H9 (cell line): ENCODE measurements around the gene FAM53C. TPM values are rescaled to one million over a fixed set of nuclear protein-coding genes. Genes with fewer than 3 reads are reported as not detected.

ENCODE experiments used
- DNase-seq: peaks from one replicate; pipeline ENCODE4 v3.0.0-alpha.2; 2017
- H2AFZ ChIP-seq: one replicate; pipeline ENCODE4 v1.6.1; 2013; ENCODE audit warnings: mild to moderate bottlenecking, low read length, control low read depth, moderate library complexity
- H2AK5ac ChIP-seq: 2 replicates; pipeline ENCODE4 v1.6.1; 2013; ENCODE audit warnings: low read length, control low read depth, mixed read lengths; ENCODE audit not compliant: insufficient read length
- H2BK120ac ChIP-seq: one replicate; pipeline ENCODE4 v1.6.1; 2013; ENCODE audit warnings: low read depth, mild to moderate bottlenecking, low read length, control low read depth, inconsistent platforms; ENCODE audit not compliant: poor library complexity, severe bottlenecking
- H2BK12ac ChIP-seq: 2 replicates; pipeline ENCODE4 v1.6.1; 2013; ENCODE audit warnings: low read length, control low read depth, mixed read lengths, low read depth; ENCODE audit not compliant: insufficient read length
- H2BK15ac ChIP-seq: 2 replicates; pipeline ENCODE4 v1.6.1; 2013; ENCODE audit warnings: low read depth, low read length, control low read depth
- H2BK20ac ChIP-seq: one replicate; pipeline ENCODE4 v1.6.1; 2013; ENCODE audit warnings: low read depth, mild to moderate bottlenecking, low read length, control low read depth, inconsistent platforms; ENCODE audit not compliant: poor library complexity, severe bottlenecking
- H2BK5ac ChIP-seq: 2 replicates; pipeline ENCODE4 v1.6.1; 2013; ENCODE audit warnings: low read length, control low read depth, mixed read lengths; ENCODE audit not compliant: insufficient read length
- H3K14ac ChIP-seq: 2 replicates; pipeline ENCODE4 v1.6.1; 2013; ENCODE audit warnings: low read length, control low read depth; ENCODE audit not compliant: insufficient read depth
- H3K18ac ChIP-seq: 2 replicates; pipeline ENCODE4 v1.6.1; 2013; ENCODE audit warnings: low read depth, mild to moderate bottlenecking, mixed read lengths, low read length, control low read depth; ENCODE audit not compliant: insufficient read length
- H3K23ac ChIP-seq: 2 replicates; pipeline ENCODE4 v1.6.1; 2013; ENCODE audit warnings: low read length, control low read depth, mixed read lengths, low read depth; ENCODE audit not compliant: insufficient read length
- H3K23me2 ChIP-seq: 2 replicates; pipeline ENCODE4 v1.6.1; 2013; ENCODE audit warnings: low read depth, mild to moderate bottlenecking, mixed read lengths, low read length, control low read depth; ENCODE audit not compliant: insufficient read length, poor library complexity, severe bottlenecking
- H3K27ac ChIP-seq: 2 replicates; pipeline ENCODE4 v1.5.1; 2013; ENCODE audit warnings: low read length, control low read depth, mixed read lengths, low read depth; ENCODE audit not compliant: insufficient read length
- H3K27me3 ChIP-seq: 2 replicates; pipeline ENCODE4 v1.6.1; 2013; ENCODE audit warnings: low read length, control low read depth, inconsistent platforms; ENCODE audit not compliant: insufficient read depth
- H3K4ac ChIP-seq: 2 replicates; pipeline ENCODE4 v1.6.1; 2013; ENCODE audit warnings: low read depth, mild to moderate bottlenecking, control low read depth, inconsistent platforms, low read length, moderate library complexity
- H3K4me1 ChIP-seq: 2 replicates; pipeline ENCODE4 v1.6.1; 2013; ENCODE audit warnings: low read length, control low read depth, inconsistent platforms; ENCODE audit not compliant: insufficient read depth
- H3K4me2 ChIP-seq: 2 replicates; pipeline ENCODE4 v1.6.1; 2013; ENCODE audit warnings: low read length, control low read depth, mixed read lengths; ENCODE audit not compliant: insufficient read length, insufficient read depth
- H3K56ac ChIP-seq: 2 replicates; pipeline ENCODE4 v1.6.1; 2013; ENCODE audit warnings: low read depth, mild to moderate bottlenecking, mixed read lengths, low read length, control low read depth; ENCODE audit not compliant: insufficient read length
- H3K79me1 ChIP-seq: 2 replicates; pipeline ENCODE4 v1.6.1; 2013; ENCODE audit warnings: low read depth, mild to moderate bottlenecking, moderate library complexity, low read length, control low read depth, inconsistent platforms; ENCODE audit not compliant: insufficient read depth, poor library complexity, severe bottlenecking
- H3K79me2 ChIP-seq: 2 replicates; pipeline ENCODE4 v1.6.1; 2013; ENCODE audit warnings: low read length, control low read depth, inconsistent platforms; ENCODE audit not compliant: insufficient read depth
- H3K9ac ChIP-seq: 2 replicates; pipeline ENCODE4 v1.6.1; 2013; ENCODE audit warnings: low read length, control low read depth, mixed read lengths; ENCODE audit not compliant: insufficient read length; ENCODE audit errors: extremely low read depth
- H3K9me3 ChIP-seq: one replicate; pipeline ENCODE4 v1.6.1; 2013; ENCODE audit warnings: low read depth, low read length, inconsistent platforms; ENCODE audit not compliant: control insufficient read depth
- H3T11ph ChIP-seq: one replicate; pipeline ENCODE4 v1.6.1; 2013; ENCODE audit warnings: mild to moderate bottlenecking, low read length, control low read depth, inconsistent platforms
- H4K20me1 ChIP-seq: one replicate; pipeline ENCODE4 v1.6.1; 2013; ENCODE audit not compliant: control insufficient read depth, insufficient read length, insufficient read depth
- H4K5ac ChIP-seq: 2 replicates; pipeline ENCODE4 v1.6.1; 2013; ENCODE audit warnings: low read depth, mild to moderate bottlenecking, mixed read lengths, low read length, control low read depth; ENCODE audit not compliant: insufficient read length
- H4K8ac ChIP-seq: replicated peaks from 2 replicates; pipeline ENCODE4 v1.6.1; 2013; ENCODE audit warnings: low read length, control low read depth, mixed read lengths, low read depth; ENCODE audit not compliant: insufficient read length
- H4K91ac ChIP-seq: 2 replicates; pipeline ENCODE4 v1.6.1; 2013; ENCODE audit warnings: low read depth, mild to moderate bottlenecking, moderate library complexity, mixed read lengths, low read length, control low read depth; ENCODE audit not compliant: insufficient read length
- H3K27ac Mint-ChIP-seq, 3 experiments: 2 replicates in 2 of 3; 3 replicates in 1 of 3; pipeline ENCODE4 v1.8.0; 2020 to 2021; ENCODE audit warnings: mixed read lengths in 3 of 3, mild to moderate bottlenecking in 1 of 3, moderate library complexity in 1 of 3
- H3K27me3 Mint-ChIP-seq: 2 replicates; pipeline ENCODE4 v1.8.0; 2021; ENCODE audit warnings: low read depth, mild to moderate bottlenecking, moderate library complexity, mixed read lengths
- H3K36me3 Mint-ChIP-seq, 3 experiments: 2 replicates in 2 of 3; 3 replicates in 1 of 3; pipeline ENCODE4 v1.8.0; 2020 to 2021; ENCODE audit warnings: low read depth in 3 of 3, mixed read lengths in 3 of 3; ENCODE audit not compliant: insufficient read depth in 1 of 3
- H3K4me1 Mint-ChIP-seq, 2 experiments: 2 replicates each; pipeline ENCODE4 v1.8.0; 2020; ENCODE audit warnings: mixed read lengths in 2 of 2
- H3K4me3 Mint-ChIP-seq, 2 experiments: 2 replicates in 1 of 2; 3 replicates in 1 of 2; pipeline ENCODE4 v1.8.0; 2020 to 2021; ENCODE audit warnings: mild to moderate bottlenecking in 2 of 2, mixed read lengths in 2 of 2, moderate library complexity in 1 of 2
- H3K9me3 Mint-ChIP-seq, 2 experiments: 2 replicates in 1 of 2; 3 replicates in 1 of 2; pipeline ENCODE4 v1.8.0; 2020; ENCODE audit warnings: mild to moderate bottlenecking in 2 of 2, mixed read lengths in 2 of 2, moderate library complexity in 1 of 2
- CTCF ChIP-seq: fragments of 200-600 bp; sonication (generic); conservative IDR thresholded peaks from 3 replicates; pipeline ENCODE4 v1.8.0; 2021; ENCODE audit warnings: antibody characterized with exemption, mild to moderate bottlenecking
- WGBS: extraction: QIAGEN DNeasy Blood & Tissue Kit; methylation state at CpG from one replicate; pipeline ENCODE4 v1.1.7; 2013; ENCODE audit warnings: missing lambda C conversion rate, low lambda C conversion rate, mixed read lengths; ENCODE audit not compliant: insufficient read length; ENCODE audit errors: extremely low coverage; 5-methylcytosine and 5-hydroxymethylcytosine counted together
- total RNA-seq: library from RNA; stranded (reverse); gene quantifications from 2 replicates; pipeline ENCODE4 v1.2.1, GENCODE V29; 2021

The FAM53C gene
- total RNA-seq, 1 experiment from 2014 or later, result 59.6 TPM

- Mint-ChIP-seq H3K9me3 (no peaks in the 10 kb centered on the region), H3K4me3 (no peak overlapping the region), H3K4me1 (no peaks in the 10 kb centered on the region), H3K27me3 (no peaks in the 10 kb centered on the region), H3K36me3 (peaks cover 10 to 34% (median 26%) of the 10 kb centered on the region in 3 experiments; a peak in 6 of 7 replicates), H3K27ac (no peak overlapping the region; a peak in 1 of 7 replicates)
- Histone ChIP-seq H2BK15ac (no peak overlapping the region), H2AFZ (no peak overlapping the region), H4K5ac (no peak overlapping the region), H3K23ac (no peak overlapping the region), H3K79me2 (peaks cover 2% of the 10 kb centered on the region; the same call in 1 of the 2 replicates), H3K4me1 (no peaks in the 10 kb centered on the region), H3K9me3 (no peaks in the 10 kb centered on the region), H3K14ac (no peak overlapping the region), H2BK20ac (no peak overlapping the region), H3K4me2 (no peak overlapping the region), H3K56ac (no peak overlapping the region), H2BK12ac (no peak overlapping the region), H4K20me1 (no peaks in the 10 kb centered on the region), H3T11ph (no peak overlapping the region), H4K91ac (no peak overlapping the region), H2AK5ac (no peak overlapping the region), H3K9ac (no peak overlapping the region), H2BK120ac (no peak overlapping the region), H4K8ac (no peak overlapping the region), H3K79me1 (peaks cover 8% of the 10 kb centered on the region), H2BK5ac (no peak overlapping the region), H3K27ac (no peak overlapping the region), H3K18ac (no peak overlapping the region), H3K23me2 (no peaks in the 10 kb centered on the region), H3K27me3 (no peaks in the 10 kb centered on the region), H3K4ac (no peak overlapping the region)
- DNase-seq, result no peak
- no peak for TF ChIP-seq CTCF
- WGBS, result no CpG with 5 or more reads among the region's 1 CpG
These were observed 34.2 kb downstream of the FAM53C start for GRCh38 chr5:138372225-138372624.
